ENCODE data around the gene SPC25. TPM values are rescaled to one million over a fixed set of nuclear protein-coding genes. Genes with fewer than 3 reads are reported as not detected.
A peak's percentile ranks its signal among the peaks of the same experiment; 100 is the strongest.

SPC25 gene
- total and polyA plus RNA-seq, 2 of the 13 experiments (the other 11 are each of a cell fraction or from before 2014, with no cell fraction given) = 11.3 to 26.5 TPM

- TF ChIP-seq NFATC3 (CRISPR knock-in tag; IDR thresholded peaks at IDR 0.05) (0 out of 2 replicates have a peak, but pooled peaks have one; percentile 46), ZZZ3 (CRISPR knock-in tag; IDR thresholded peaks at IDR 0.05; ENCODE audit: borderline replicate concordance) (no peak), DZIP1 (CRISPR knock-in tag; IDR thresholded peaks at IDR 0.05) (no peak), ARID3A (IDR thresholded peaks at IDR 0.05; ENCODE audit: low read depth, low read length) (no peak), ZNF598 (CRISPR knock-in tag; IDR thresholded peaks at IDR 0.05; ENCODE audit: borderline replicate concordance) (peak; percentile 90), SP5 (CRISPR knock-in tag; IDR thresholded peaks at IDR 0.05; ENCODE audit: borderline replicate concordance, low read depth) (no peak), ZNF737 (CRISPR knock-in tag; IDR thresholded peaks at IDR 0.05; ENCODE audit: borderline replicate concordance) (0 out of 2 replicates have a peak, but pooled peaks have one; percentile 31), E2F1 (CRISPR knock-in tag; IDR thresholded peaks at IDR 0.05) (peak; percentile 100), ZSCAN31 (CRISPR knock-in tag; IDR thresholded peaks at IDR 0.05; ENCODE audit: low read depth) (peak; percentile 60; the same call in 1 of the 2 replicates), ZBTB14 (CRISPR knock-in tag; IDR thresholded peaks at IDR 0.05) (no peak), SALL2 (CRISPR knock-in tag; IDR thresholded peaks at IDR 0.05) (peak; percentile 82; the same call in 1 of the 2 replicates), UBTF (CRISPR knock-in tag; IDR thresholded peaks at IDR 0.05) (peak; percentile 65; the same call in 1 of the 2 replicates), POLR2A (IDR thresholded peaks at IDR 0.05; ENCODE audit: insufficient read depth in 1 of 2, low read depth in 2 of 2, low read length in 2 of 2) (peak; percentile 57 to 66; a peak in 3 of 4 replicates), ASH2L (IDR thresholded peaks at IDR 0.05; ENCODE audit: insufficient read length, low read depth, low read length) (peak; percentile 70), MTA1 (CRISPR knock-in tag; IDR thresholded peaks at IDR 0.05; ENCODE audit: borderline replicate concordance) (no peak), ZNF280B (CRISPR knock-in tag; IDR thresholded peaks at IDR 0.05; ENCODE audit: borderline replicate concordance) (peak; percentile 82; the same call in 1 of the 2 replicates), HNRNPL (IDR thresholded peaks at IDR 0.05; ENCODE audit: low read depth, low read length) (no peak)
These were observed at the start of gene SPC25 (continued) for GRCh38 chr2:168890006-168890782.

Data from HepG2 (cell line).